ENCODE results near the gene OCRL.

- no peak for TF ChIP-seq CTCF (IDR thresholded peaks at IDR 0.05)
- TF ChIP-seq EZH2 (IDR thresholded peaks at IDR 0.05) = no peak
Measured at GRCh38 chrX:129597905-129598304, 57.8 kb downstream of the OCRL start.
